ENCODE data around the gene CYP2J2.
"Not testable (repeated sequence)": the region's sequence is repeated elsewhere in the genome, so short reads cannot be mapped to it uniquely, and the experiment has no call there.

The CYP2J2 gene

GRCh38 chr1:59926381-59927123, at the start of gene CYP2J2:
CYP2J2 (minus strand) TSS chr1:59926773; CDS start chr1:59926746, 27 bp downstream.
- DNase-seq, result peak; percentile 31

- no peak for DNase-seq
Measured at GRCh38 chr1:59973719-59974118, 47.1 kb upstream of the CYP2J2 start.

GRCh38 chr1:59972216-59972927, 45.8 kb upstream of the CYP2J2 start:
- peak; percentile 100 for DNase-seq

GRCh38 chr1:59971464-59971911, 44.9 kb upstream of the CYP2J2 start:
- peak; percentile 86 for DNase-seq

GRCh38 chr1:59969542-59970175, 43.1 kb upstream of the CYP2J2 start:
- not testable (repeated sequence) for DNase-seq

- DNase-seq, result not testable (repeated sequence)
Measured at GRCh38 chr1:59968746-59969145, 42.2 kb upstream of the CYP2J2 start.

GRCh38 chr1:59967780-59968179, 41.2 kb upstream of the CYP2J2 start:
- DNase-seq, result no peak

GRCh38 chr1:59967141-59967697, 40.6 kb upstream of the CYP2J2 start:
- DNase-seq, result peak; percentile 41

GRCh38 chr1:59952065-59952464, 25.5 kb upstream of the CYP2J2 start:
- no peak for DNase-seq

- DNase-seq, result no peak
Measured at GRCh38 chr1:59949648-59950047, 23.1 kb upstream of the CYP2J2 start.

- DNase-seq, result no peak
Measured at GRCh38 chr1:59948990-59949389, 22.4 kb upstream of the CYP2J2 start.

GRCh38 chr1:59947047-59947938, 20.7 kb upstream of the CYP2J2 start:
- peak; percentile 72 for DNase-seq

GRCh38 chr1:59945790-59946189, 19.2 kb upstream of the CYP2J2 start:
- DNase-seq, result no peak

GRCh38 chr1:59939393-59939792, 12.8 kb upstream of the CYP2J2 start:
- DNase-seq, result no peak

- no peak for DNase-seq
Measured at GRCh38 chr1:59937636-59938210, 11.2 kb upstream of the CYP2J2 start.

- DNase-seq, result no peak
Measured at GRCh38 chr1:59936358-59936821, 9.8 kb upstream of the CYP2J2 start.

GRCh38 chr1:59928996-59929395, 2.4 kb upstream of the CYP2J2 start:
- DNase-seq, result no peak

GRCh38 chr1:59927213-59927612, 640 bp upstream of the CYP2J2 start:
- peak; percentile 39 for DNase-seq

- DNase-seq, result no peak
Measured at GRCh38 chr1:59924653-59925052, 1.9 kb downstream of the CYP2J2 start.

GRCh38 chr1:59921258-59921899, 5.2 kb downstream of the CYP2J2 start:
- DNase-seq, result not testable (repeated sequence)

- DNase-seq, result no peak
Measured at GRCh38 chr1:59919746-59920145, 6.8 kb downstream of the CYP2J2 start.

Measured in NCI-H1694 treated with DMSO at 0.1 percent for 48 hours (cell line).